SJSA1 (cell line): ENCODE results near the gene KHDRBS1. TPM values are rescaled to one million over a fixed set of nuclear protein-coding genes. Genes with fewer than 3 reads are reported as not detected.

ENCODE experiments used
- DNase-seq, 2 experiments: peaks; one replicate each; pipeline ENCODE4 v3.0.0-alpha.2; 2015 to 2020; ENCODE audit warnings: low spot score in 2 of 2, low read depth in 1 of 2
- H3K27ac ChIP-seq: fragments of 250-450 bp; sonication (Bioruptor Pico); 2 replicates; pipeline ENCODE4 v1.5.1; 2020; ENCODE audit warnings: mild to moderate bottlenecking, moderate library complexity
- H3K27me3 ChIP-seq: fragments of 250-450 bp; sonication (Bioruptor Pico); replicated peaks from 2 replicates; pipeline ENCODE4 v1.5.1; 2020; ENCODE audit warnings: mild to moderate bottlenecking, moderate library complexity
- H3K36me3 ChIP-seq: fragments of 250-450 bp; sonication (Bioruptor Pico); 2 replicates; pipeline ENCODE4 v1.5.1; 2020; ENCODE audit warnings: mild to moderate bottlenecking
- H3K4me1 ChIP-seq: fragments of 250-450 bp; sonication (Bioruptor Pico); replicated peaks from 2 replicates; pipeline ENCODE4 v1.6.1; 2021; ENCODE audit warnings: mild to moderate bottlenecking
- H3K4me3 ChIP-seq: fragments of 250-450 bp; sonication (Bioruptor Pico); 2 replicates; pipeline ENCODE4 v1.5.1; 2020; ENCODE audit warnings: mild to moderate bottlenecking
- H3K9me3 ChIP-seq: fragments of 250-450 bp; sonication (Bioruptor Pico); replicated peaks from 2 replicates; pipeline ENCODE4 v1.5.1; 2020; ENCODE audit warnings: mild to moderate bottlenecking
- total RNA-seq: library from RNA; depleted of rRNA; stranded (reverse); fragments of >200 nt; shearing (Covaris generic); gene quantifications from 2 replicates; pipeline ENCODE4 v1.2.3, GENCODE V29; 2014; rRNA removed

The KHDRBS1 gene
- total RNA-seq, 1 experiment from 2014 or later = 74.6 TPM

- Histone ChIP-seq H3K36me3 (peaks cover 68% of the 10 kb centered on the region), H3K4me3 (no peak overlapping the region), H3K27ac (no peak overlapping the region), H3K4me1 (no peaks in the 10 kb centered on the region), H3K9me3 (no peaks in the 10 kb centered on the region), H3K27me3 (no peaks in the 10 kb centered on the region)
- no peak for DNase-seq
Observed at GRCh38 chr1:32091176-32091575, 77.5 kb downstream of the KHDRBS1 start.

GRCh38 chr1:32091591-32091990, 77.9 kb downstream of the KHDRBS1 start:
- DNase-seq = no peak
- no peaks in the 10 kb centered on the region for H3K27me3 ChIP-seq
- H3K36me3 ChIP-seq = peaks cover 68% of the 10 kb centered on the region
- H3K27ac ChIP-seq = no peak overlapping the region
- H3K4me1 ChIP-seq = no peaks in the 10 kb centered on the region
- no peak overlapping the region for H3K4me3 ChIP-seq
- H3K9me3 ChIP-seq = no peaks in the 10 kb centered on the region

Other genes with a start within 250 kb of the KHDRBS1 start
- gene ADGRB2, start 249.5 kb upstream of the KHDRBS1 start, total RNA-seq = 15.4 and 15.8 TPM in 2 replicates
- gene SPOCD1, start 197.8 kb upstream of the KHDRBS1 start, total RNA-seq = 40.3 and 64.0 TPM in 2 replicates
- gene PTP4A2, start 75.5 kb upstream of the KHDRBS1 start, total RNA-seq = 287 and 325 TPM in 2 replicates
- 2.9 and 5.8 TPM in 2 replicates for gene TMEM39B, start 59.1 kb downstream of the KHDRBS1 start, total RNA-seq
- gene KPNA6, start 94.2 kb downstream of the KHDRBS1 start, total RNA-seq = 45.4 and 54.4 TPM in 2 replicates
- 65.4 and 101 TPM in 2 replicates for gene TXLNA, start 165.8 kb downstream of the KHDRBS1 start, total RNA-seq
- 22.1 and 38.9 TPM in 2 replicates for gene CCDC28B, start 186.7 kb downstream of the KHDRBS1 start, total RNA-seq
- gene IQCC, start 191.8 kb downstream of the KHDRBS1 start, total RNA-seq = 4.4 and 5.6 TPM in 2 replicates
- not detected in 2 replicates for gene DCDC2B, start 195.2 kb downstream of the KHDRBS1 start, total RNA-seq
- gene TMEM234, start 208.5 kb downstream of the KHDRBS1 start, total RNA-seq = 9.2 and 13.5 TPM in 2 replicates
- gene EIF3I, start 208.5 kb downstream of the KHDRBS1 start, total RNA-seq = 424 and 465 TPM in 2 replicates
- gene FAM167B, start 233.4 kb downstream of the KHDRBS1 start, total RNA-seq = 0.19 and 0.24 TPM in 2 replicates
- gene LCK, start 237.4 kb downstream of the KHDRBS1 start, total RNA-seq = not detected in 2 replicates